ENCODE measurements around the gene PIK3CA. TPM values are rescaled to one million over a fixed set of nuclear protein-coding genes. Genes with fewer than 3 reads are reported as not detected.

Gene PIK3CA
- total RNA-seq, 1 experiment from 2014 or later = 13.4 TPM

DNA sequence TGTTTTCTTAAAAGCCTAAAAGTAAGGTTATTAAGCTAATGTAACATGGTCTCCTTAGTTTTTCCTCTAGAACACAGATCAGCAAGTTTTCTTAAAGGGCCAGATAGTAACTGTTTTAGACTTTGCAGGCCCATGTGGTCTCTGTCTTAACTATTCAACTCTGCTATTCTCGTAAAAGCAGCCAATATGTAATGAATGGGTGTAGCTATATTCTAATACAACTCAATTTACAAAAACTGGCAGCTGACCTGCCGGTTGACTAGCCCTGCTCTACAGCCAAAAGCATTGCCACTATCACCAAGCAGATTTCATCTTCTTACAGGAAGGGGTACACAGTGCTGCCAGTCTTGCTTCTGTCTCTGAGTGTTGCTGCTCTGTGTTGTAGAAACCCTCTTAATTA is 75.4 kb downstream of the PIK3CA start:
- DNase-seq = no peak
- no peak overlapping the region for H3K4me3 ChIP-seq (ENCODE audit: low read length)
- no peaks in the 10 kb centered on the region for H3K79me2 ChIP-seq (ENCODE audit: low read length)
- no peak for TF ChIP-seq EZH2phosphoT487 (IDR thresholded peaks at IDR 0.05; ENCODE audit: borderline replicate concordance, low read length)
- TF ChIP-seq, protein P1, sequence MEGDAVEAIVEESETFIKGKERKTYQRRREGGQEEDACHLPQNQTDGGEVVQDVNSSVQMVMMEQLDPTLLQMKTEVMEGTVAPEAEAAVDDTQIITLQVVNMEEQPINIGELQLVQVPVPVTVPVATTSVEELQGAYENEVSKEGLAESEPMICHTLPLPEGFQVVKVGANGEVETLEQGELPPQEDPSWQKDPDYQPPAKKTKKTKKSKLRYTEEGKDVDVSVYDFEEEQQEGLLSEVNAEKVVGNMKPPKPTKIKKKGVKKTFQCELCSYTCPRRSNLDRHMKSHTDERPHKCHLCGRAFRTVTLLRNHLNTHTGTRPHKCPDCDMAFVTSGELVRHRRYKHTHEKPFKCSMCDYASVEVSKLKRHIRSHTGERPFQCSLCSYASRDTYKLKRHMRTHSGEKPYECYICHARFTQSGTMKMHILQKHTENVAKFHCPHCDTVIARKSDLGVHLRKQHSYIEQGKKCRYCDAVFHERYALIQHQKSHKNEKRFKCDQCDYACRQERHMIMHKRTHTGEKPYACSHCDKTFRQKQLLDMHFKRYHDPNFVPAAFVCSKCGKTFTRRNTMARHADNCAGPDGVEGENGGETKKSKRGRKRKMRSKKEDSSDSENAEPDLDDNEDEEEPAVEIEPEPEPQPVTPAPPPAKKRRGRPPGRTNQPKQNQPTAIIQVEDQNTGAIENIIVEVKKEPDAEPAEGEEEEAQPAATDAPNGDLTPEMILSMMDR (conservative IDR thresholded peaks at IDR 0.05; ENCODE audit: low read depth, low read length) = no peak
- no peak for TF ChIP-seq EZH2 (IDR thresholded peaks at IDR 0.05; ENCODE audit: low read length, unreplicated experiment)
- ATAC-seq = no peak
- intact Hi-C loops (cut with micrococcal nuclease) = loop anchor here (10.0 kb wide), 1 partner anchor 79 kb away; the partner anchor contains the start of gene PIK3CA
- no TSS peak for BruUV-seq (replicated peaks)
- H2AFZ ChIP-seq (ENCODE audit: low read length) = no peak overlapping the region
- CTCF ChIA-PET = no interaction called here
- no peaks in the 10 kb centered on the region for H3K9me2 ChIP-seq (replicated peaks; ENCODE audit: low read length)
- no peak overlapping the region for H3K9ac ChIP-seq (ENCODE audit: low read length)
- H3F3A ChIP-seq (ENCODE audit: low read length, unreplicated experiment) = no peaks in the 10 kb centered on the region
- H3K4me2 ChIP-seq (ENCODE audit: low read length) = no peak overlapping the region
- peaks cover 6% of the 10 kb centered on the region for H3K4me1 ChIP-seq (ENCODE audit: insufficient read depth, low read length)
- no peaks in the 10 kb centered on the region for H3K27me3 ChIP-seq (ENCODE audit: low read length)
- no peaks in the 10 kb centered on the region for H3K36me3 ChIP-seq (ENCODE audit: low read depth, low read length)
- no peak overlapping the region for H3K27ac ChIP-seq (ENCODE audit: low read length)
- H3K9me3 ChIP-seq (ENCODE audit: low read length) = no peaks in the 10 kb centered on the region
- POLR2A ChIA-PET (ENCODE audit: unreplicated experiment) = no interaction called here
- H4K20me1 ChIP-seq (ENCODE audit: low read length) = no peaks in the 10 kb centered on the region

DNA sequence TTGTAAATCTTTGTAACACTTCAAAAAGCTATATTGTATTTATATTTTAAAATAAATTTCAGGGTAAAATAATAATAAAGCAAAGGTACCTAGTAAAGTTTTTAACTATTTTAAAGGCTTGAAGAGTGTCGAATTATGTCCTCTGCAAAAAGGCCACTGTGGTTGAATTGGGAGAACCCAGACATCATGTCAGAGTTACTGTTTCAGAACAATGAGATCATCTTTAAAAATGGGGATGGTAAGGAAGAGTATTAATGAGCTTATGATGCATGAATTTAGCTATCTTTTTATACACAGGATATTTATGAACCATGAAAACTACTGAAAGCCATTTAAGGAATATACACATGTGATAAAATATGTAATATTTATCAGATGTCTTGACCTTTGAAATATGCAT is 76.4 kb downstream of the PIK3CA start:
- no peak overlapping the region for H3K27ac ChIP-seq (ENCODE audit: low read length)
- H3K9me3 ChIP-seq (ENCODE audit: low read length) = no peaks in the 10 kb centered on the region
- POLR2A ChIA-PET (ENCODE audit: unreplicated experiment) = interaction anchor here (0.7 kb wide), 1 partner anchor 115 kb away, joined by 3 read pairs; no protein-coding TSS in a partner anchor
- H3K36me3 ChIP-seq (ENCODE audit: low read depth, low read length) = no peaks in the 10 kb centered on the region
- ATAC-seq (no peak), DNase-seq (no peak)
- intact Hi-C loops (cut with micrococcal nuclease) = loop anchor here (10.0 kb wide), 1 partner anchor 80 kb away; the partner anchor contains the start of gene PIK3CA
- H3K4me2 ChIP-seq (ENCODE audit: low read length) = no peak overlapping the region
- H3K9ac ChIP-seq (ENCODE audit: low read length) = no peak overlapping the region
- no peaks in the 10 kb centered on the region for H4K20me1 ChIP-seq (ENCODE audit: low read length)
- H3K4me1 ChIP-seq (ENCODE audit: insufficient read depth, low read length) = peaks cover 6% of the 10 kb centered on the region
- CTCF ChIA-PET = no interaction called here
- TF ChIP-seq EZH2 (IDR thresholded peaks at IDR 0.05; ENCODE audit: low read length, unreplicated experiment) (no peak), EZH2phosphoT487 (IDR thresholded peaks at IDR 0.05; ENCODE audit: borderline replicate concordance, low read length) (no peak)
- TF ChIP-seq, protein P1 (conservative IDR thresholded peaks at IDR 0.05; ENCODE audit: low read depth, low read length) = no peak
- H3K27me3 ChIP-seq (ENCODE audit: low read length) = no peaks in the 10 kb centered on the region
- H3F3A ChIP-seq (ENCODE audit: low read length, unreplicated experiment) = no peaks in the 10 kb centered on the region
- no peaks in the 10 kb centered on the region for H3K9me2 ChIP-seq (replicated peaks; ENCODE audit: low read length)
- no peak overlapping the region for H3K4me3 ChIP-seq (ENCODE audit: low read length)
- no peak overlapping the region for H2AFZ ChIP-seq (ENCODE audit: low read length)
- no peaks in the 10 kb centered on the region for H3K79me2 ChIP-seq (ENCODE audit: low read length)
- BruUV-seq (replicated peaks) = no TSS peak

DNA sequence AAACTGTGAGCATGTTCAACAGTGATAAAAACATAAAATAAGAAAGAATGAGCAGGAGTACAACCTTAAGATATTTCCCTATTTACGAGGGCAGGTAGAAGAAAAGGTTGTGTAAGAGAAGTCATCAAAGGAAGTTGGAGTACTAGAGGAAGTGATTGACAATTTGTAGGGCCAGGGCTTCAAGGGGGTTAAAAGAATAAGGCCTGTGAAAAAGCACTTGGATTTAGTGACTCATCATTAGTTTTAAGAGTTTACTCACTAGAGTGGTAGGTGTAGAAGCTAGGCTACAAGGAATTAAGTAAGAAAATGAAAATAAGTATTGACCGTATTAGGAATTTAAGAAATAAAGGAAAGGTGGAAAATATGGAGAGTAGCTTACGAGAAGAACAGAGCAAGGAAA is 79.2 kb downstream of the PIK3CA start:
- Histone ChIP-seq H3K9ac (ENCODE audit: low read length) (no peak overlapping the region), H3K4me1 (ENCODE audit: insufficient read depth, low read length) (peaks cover 6% of the 10 kb centered on the region), H3K27ac (ENCODE audit: low read length) (no peak overlapping the region), H3K9me2 (replicated peaks; ENCODE audit: low read length) (no peaks in the 10 kb centered on the region), H3K79me2 (ENCODE audit: low read length) (no peaks in the 10 kb centered on the region), H3K4me2 (ENCODE audit: low read length) (peak overlapping the region; percentile 16; the same call in 1 of the 2 replicates), H3K27me3 (ENCODE audit: low read length) (no peaks in the 10 kb centered on the region), H3F3A (ENCODE audit: low read length, unreplicated experiment) (no peaks in the 10 kb centered on the region), H3K9me3 (ENCODE audit: low read length) (no peaks in the 10 kb centered on the region), H2AFZ (ENCODE audit: low read length) (no peak overlapping the region), H3K36me3 (ENCODE audit: low read depth, low read length) (no peaks in the 10 kb centered on the region), H3K4me3 (ENCODE audit: low read length) (no peak overlapping the region), H4K20me1 (ENCODE audit: low read length) (no peaks in the 10 kb centered on the region)
- no TSS peak for BruUV-seq (replicated peaks)
- TF ChIP-seq EZH2 (IDR thresholded peaks at IDR 0.05; ENCODE audit: low read length, unreplicated experiment) (no peak), EZH2phosphoT487 (IDR thresholded peaks at IDR 0.05; ENCODE audit: borderline replicate concordance, low read length) (no peak)
- TF ChIP-seq, protein P1 (conservative IDR thresholded peaks at IDR 0.05; ENCODE audit: low read depth, low read length) = no peak
- ATAC-seq (peak; percentile 99), DNase-seq (peak; percentile 66)
- ChIA-PET POLR2A (ENCODE audit: unreplicated experiment) (no interaction called here), CTCF (no interaction called here)
- intact Hi-C loops (cut with micrococcal nuclease) = loop anchor here (10.0 kb wide), 1 partner anchor 83 kb away; the partner anchor contains the start of gene PIK3CA
